GM20000 (cell line): ENCODE data around the gene KRTAP10-11.
"Not testable (repeated sequence)": the region's sequence is repeated elsewhere in the genome, so short reads cannot be mapped to it uniquely, and the experiment has no call there.

Source experiments
- DNase-seq: peaks from one replicate; pipeline ENCODE4 v3.0.0; 2012; ENCODE audit warnings: low spot score
- TF ChIP-seq, protein P1 (sequence below): IDR thresholded peaks from 2 replicates; pipeline ENCODE4 v1.5.1; 2012; ENCODE audit warnings: mild to moderate bottlenecking, control low read depth; ENCODE audit errors: extremely low read depth, missing control alignments

The KRTAP10-11 gene

DNA sequence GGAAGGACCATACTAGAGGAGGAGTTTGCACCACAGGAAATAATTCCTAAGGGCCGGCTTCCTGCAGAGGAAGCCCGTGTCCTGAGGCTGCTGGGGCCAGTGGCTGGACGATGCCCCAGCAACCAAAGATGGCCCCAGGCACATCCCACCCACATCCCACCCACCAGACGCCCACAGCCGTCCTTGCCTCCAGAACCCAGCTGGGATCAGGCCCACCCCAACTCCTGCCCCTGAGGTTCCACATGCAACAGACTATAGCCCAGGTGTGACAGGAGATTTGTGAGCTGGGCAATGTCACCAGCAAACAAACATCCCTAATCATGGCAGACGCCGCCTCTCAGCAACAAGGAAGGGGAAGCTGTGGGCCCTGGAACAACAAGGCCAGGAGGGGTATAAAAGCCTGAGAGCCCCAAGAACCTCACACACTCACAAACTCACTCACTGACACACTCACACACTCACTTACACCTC is 19.5 kb upstream of the KRTAP10-11 start, which contains the start of gene KRTAP10-9:
Gene KRTAP10-9 (plus strand): TSS at position 421 of the 471 bp plus-strand sequence. CDS start 79 bp downstream, outside the sequence.
- no peak for DNase-seq
- TF ChIP-seq, protein P1, sequence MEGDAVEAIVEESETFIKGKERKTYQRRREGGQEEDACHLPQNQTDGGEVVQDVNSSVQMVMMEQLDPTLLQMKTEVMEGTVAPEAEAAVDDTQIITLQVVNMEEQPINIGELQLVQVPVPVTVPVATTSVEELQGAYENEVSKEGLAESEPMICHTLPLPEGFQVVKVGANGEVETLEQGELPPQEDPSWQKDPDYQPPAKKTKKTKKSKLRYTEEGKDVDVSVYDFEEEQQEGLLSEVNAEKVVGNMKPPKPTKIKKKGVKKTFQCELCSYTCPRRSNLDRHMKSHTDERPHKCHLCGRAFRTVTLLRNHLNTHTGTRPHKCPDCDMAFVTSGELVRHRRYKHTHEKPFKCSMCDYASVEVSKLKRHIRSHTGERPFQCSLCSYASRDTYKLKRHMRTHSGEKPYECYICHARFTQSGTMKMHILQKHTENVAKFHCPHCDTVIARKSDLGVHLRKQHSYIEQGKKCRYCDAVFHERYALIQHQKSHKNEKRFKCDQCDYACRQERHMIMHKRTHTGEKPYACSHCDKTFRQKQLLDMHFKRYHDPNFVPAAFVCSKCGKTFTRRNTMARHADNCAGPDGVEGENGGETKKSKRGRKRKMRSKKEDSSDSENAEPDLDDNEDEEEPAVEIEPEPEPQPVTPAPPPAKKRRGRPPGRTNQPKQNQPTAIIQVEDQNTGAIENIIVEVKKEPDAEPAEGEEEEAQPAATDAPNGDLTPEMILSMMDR: no peak

DNA sequence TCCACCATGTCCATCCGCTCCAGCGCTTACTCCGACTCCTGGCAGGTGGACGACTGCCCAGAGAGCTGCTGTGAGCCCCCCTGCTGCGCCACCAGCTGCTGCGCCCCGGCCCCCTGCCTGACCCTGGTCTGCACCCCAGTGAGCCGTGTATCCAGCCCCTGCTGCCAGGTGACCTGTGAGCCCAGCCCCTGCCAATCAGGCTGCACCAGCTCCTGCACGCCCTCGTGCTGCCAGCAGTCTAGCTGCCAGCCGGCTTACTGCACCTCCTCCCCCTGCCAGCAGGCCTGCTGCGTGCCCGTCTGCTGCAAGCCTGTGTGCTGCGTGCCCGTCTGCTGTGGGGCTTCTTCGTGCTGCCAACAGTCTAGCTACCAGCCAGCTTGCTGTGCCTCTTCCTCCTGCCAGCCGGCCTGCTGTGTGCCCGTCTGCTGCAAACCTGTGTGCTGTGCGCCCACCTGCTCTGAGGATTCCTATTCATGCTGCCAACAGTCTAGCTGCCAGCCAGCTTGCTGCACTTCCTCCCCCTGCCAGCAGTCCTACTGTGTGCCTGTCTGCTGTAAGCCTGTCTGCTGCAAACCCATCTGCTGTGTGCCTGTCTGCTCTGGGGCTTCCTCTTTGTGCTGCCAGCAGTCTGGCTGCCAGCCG is 18.9 kb upstream of the KRTAP10-11 start:
- DNase-seq: not testable (repeated sequence)

DNA sequence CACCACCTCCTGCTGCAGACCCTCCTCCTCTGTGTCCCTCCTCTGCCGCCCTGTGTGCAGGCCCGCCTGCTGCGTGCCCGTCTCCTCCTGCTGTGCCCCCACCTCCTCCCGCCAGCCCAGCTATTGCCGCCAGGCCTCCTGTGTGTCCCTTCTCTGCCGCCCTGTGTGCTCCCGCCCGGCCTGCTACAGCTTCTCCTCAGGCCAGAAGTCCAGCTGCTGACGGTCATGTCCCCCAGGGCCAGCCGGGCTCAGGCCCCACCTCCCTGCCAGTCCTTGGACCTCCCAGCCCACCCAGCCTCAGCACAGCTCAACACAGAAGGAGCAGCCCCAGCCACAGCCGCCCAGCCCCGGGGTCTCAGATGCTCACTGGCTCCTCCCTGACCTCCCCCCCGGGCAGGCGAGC is 18.4 kb upstream of the KRTAP10-11 start:
- DNase-seq: not testable (repeated sequence)

DNA sequence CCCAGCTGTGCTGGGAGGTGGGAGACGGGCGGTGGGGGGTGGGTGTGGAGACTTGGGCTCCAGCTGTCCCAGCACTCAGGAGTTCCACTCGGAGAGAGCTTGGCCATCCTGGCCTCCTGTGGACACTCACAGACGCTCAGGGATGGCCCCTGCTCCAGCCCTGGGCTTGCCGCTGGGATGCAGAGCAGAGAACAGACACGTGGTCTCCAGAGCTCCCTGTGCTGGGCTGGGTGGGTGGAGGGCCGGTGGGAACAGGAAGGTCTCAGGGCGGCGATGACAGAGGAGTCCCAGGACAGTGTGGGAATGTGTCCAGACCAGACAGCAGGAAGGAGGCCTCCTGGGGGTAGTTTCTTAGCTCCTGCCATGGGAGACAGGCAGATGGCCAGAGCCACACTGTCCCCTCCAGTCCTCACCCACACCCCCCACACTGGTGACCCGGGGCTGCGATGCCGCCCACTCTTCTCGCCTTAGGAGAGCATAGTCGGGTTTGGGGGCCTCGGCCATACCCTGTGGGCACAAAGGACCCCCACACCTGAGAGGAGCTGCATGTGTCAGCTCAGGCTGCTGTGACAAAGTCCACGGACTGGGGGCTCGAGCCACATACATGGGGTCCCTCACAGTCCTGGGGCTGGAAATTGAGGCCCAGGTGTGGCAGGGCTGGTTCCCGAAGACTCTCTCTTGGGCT is 17.4 kb upstream of the KRTAP10-11 start:
- no peak for DNase-seq
- TF ChIP-seq, protein P1: no peak

DNA sequence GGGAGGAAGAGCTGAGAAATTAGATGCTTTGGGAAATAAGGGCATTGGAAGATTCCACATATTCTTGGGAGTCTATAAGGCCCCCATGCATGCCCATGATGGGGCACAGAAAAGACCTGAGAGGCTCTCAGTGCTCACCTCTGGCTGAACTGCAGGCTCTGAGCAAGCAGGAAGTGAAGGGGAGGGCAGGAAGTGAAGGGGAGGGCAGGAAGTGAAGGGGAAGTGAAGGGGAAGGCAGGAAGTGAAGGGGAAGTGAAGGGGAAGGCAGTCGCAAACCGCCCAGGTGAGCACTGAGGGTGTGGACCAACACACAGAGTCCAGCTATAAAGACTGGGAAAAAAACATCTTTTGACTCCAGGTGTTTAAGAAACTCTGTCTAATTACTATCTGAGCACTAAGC is 15.8 kb upstream of the KRTAP10-11 start:
- TF ChIP-seq, protein P1: no peak
- no peak for DNase-seq

DNA sequence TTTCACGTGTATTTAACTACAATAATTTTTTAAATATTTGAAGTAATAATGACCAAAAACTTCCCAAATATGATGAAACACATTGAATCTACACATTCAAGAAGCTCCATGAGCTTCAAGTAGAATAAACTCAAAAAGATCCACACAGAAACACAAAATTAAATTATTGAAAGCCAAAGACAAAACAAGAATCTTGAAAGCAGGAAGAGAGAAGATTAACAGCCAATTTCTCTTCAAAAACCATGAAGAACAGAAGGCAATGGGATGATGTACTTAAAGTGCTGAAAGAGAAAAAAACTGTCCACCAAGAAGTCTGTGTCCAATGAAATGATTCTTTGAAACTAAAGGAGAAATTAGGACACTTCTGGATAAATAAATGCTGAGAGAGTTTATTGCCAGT is 14.1 kb upstream of the KRTAP10-11 start:
- TF ChIP-seq, protein P1: no peak
- no peak for DNase-seq

DNA sequence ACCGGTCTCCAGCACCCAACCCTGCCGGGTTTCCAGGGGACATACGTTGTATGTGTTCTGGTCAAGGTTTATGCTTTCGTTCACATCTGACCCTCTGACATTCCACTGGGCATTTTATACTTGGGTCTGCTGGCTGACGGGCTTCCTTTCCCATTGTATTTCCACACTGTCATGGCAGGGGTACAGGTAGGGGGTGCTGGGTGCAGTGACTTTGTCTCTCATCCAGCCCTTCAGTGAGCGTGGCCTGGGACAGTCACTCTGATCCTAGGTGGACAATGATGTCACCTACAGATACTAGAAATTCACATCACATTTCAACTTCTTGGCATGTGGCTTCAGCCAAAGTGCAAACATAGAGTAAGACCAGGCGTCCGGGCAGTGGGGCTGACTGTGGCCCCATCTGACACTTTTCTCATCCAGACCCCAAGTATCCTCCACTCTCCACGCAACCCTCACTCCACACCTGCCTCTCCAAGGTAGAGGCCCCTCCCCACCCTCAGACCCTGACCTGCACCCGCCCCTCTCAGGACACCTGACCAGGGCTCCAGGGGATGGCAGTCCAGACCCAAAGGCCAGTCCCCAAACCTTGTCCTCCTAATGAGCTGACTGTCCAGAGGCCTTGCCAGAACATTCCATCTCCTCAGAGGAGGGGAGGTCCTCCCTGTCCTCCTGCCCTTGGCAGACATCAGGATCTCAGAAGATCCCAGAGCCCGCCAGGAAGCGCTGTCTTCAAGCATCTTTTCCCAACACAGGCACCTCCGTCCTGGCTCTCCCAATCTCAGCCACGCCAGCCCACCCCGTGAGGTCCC is 9.8 kb upstream of the KRTAP10-11 start:
- DNase-seq: no peak
- TF ChIP-seq, protein P1: no peak

DNA sequence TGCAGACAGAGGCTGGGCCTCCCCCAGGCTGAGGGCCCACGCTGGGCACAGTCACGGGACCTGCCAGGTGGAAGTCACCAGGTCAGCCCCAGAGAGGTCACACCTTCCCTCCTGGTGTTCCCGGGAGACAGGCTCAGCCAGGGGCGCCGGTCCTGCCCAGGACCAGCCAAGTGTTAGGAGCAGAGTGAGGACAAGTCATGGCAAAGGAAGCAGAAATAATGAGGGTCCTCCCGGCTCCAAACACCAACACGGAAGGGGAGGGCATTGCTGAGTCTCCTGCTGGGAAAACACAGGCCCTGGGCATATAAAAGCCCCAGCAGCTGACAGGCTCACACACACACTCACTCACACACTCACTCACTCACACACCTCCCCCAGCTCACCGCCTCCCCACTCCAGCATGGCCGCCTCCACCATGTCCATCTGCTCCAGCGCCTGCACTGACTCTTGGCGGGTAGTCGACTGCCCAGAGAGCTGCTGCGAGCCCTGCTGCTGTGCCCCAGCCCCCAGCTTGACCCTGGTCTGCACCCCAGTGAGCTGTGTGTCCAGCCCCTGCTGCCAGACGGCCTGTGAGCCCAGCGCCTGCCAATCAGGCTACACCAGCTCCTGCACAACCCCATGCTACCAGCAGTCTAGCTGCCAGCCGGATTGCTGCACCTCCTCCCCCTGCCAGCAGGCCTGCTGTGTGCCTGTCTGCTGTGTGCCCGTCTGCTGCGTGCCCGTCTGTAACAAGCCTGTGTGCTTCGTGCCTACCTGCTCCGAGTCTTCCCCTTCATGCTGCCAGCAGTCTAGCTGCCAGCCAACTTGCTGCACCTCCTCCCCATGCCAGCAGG is 9.0 kb upstream of the KRTAP10-11 start, which contains the start of gene KRTAP10-10:
Gene KRTAP10-10 (plus strand): TSS at position 339 of the 833 bp plus-strand sequence. CDS start 62 bp downstream, at position 401.
- DNase-seq: no peak
- TF ChIP-seq, protein P1: no peak

DNA sequence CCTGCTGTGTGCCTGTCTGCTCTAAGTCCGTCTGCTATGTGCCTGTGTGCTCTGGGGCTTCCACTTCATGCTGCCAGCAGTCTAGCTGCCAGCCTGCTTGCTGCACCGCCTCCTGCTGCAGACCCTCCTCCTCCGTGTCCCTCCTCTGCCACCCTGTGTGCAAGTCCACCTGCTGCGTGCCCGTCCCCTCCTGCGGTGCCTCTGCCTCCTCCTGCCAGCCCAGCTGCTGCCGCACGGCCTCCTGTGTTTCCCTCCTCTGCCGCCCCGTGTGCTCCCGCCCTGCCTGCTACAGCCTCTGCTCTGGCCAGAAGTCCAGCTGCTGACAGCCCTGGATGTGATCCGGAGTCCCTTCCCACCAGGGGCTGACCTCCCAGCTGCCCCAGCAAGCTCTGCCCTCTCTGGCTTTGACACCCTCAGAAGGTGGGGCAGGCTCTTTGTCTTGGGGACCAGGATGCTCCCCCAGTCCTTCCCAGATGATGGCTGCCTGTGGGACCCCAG is 8.3 kb upstream of the KRTAP10-11 start:
- DNase-seq: not testable (repeated sequence)

DNA sequence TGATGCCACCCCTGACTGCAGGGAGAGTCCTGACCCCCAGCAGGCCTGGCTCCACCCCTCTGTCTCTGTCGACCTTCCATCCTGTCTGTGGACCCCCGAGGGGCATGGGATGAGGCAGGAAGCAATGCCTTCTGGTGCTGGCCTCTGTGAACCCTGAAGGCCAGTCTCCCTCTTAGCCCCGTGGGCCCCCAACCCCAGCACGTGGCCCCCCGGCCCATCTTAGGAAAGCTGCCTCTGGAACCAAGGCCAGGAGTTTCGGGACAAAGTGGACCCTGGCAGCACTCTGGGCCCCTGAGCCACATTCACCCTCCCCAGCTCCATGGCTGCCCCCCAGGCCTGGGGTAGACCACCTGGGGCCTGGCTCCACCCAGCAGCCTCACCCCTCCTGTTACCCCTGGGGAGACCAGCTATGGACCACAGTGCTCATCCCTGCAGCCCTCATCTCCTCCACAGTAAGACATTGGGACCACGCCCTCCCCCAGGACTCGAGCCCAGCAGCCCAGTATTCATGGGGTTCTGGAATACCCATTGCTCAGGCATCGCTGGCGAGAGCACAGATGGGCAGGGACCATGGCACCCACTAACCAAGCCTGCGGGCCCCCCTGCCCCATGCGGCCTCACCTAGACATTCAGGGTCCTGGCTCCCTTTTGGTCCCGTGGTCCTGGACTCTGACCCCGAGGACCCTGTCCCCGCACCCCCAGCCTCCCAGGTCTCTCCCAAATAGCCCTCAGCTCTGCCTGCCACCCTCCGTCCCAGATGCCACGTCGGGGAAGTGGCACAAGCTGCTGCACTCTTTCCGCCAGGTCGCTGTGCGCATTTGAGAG is 7.5 kb upstream of the KRTAP10-11 start:
- DNase-seq: not testable (repeated sequence)
